H1 (cell line): ENCODE data around the gene RIF1. TPM values are rescaled to one million over a fixed set of nuclear protein-coding genes. Genes with fewer than 3 reads are reported as not detected.

Experiments used
- CREB1 ChIP-seq: IDR thresholded peaks from 2 replicates; pipeline ENCODE4 v1.6.1; 2012; ENCODE audit warnings: inconsistent platforms
- HDAC6 ChIP-seq: IDR thresholded peaks from one replicate; pipeline ENCODE4 v1.7.1; 2012; ENCODE audit warnings: low read depth, mild to moderate bottlenecking, inconsistent platforms, low read length, moderate library complexity
- SAP30 ChIP-seq: fragments of 300-600 bp; sonication (generic); IDR thresholded peaks from 2 replicates; pipeline ENCODE4 v1.7.1; 2012; ENCODE audit warnings: low read length, moderate library complexity, mild to moderate bottlenecking, inconsistent platforms; ENCODE audit not compliant: insufficient read depth, insufficient replicate concordance
- SIRT6 ChIP-seq: IDR thresholded peaks from one replicate; pipeline ENCODE4 v1.7.1; 2012; ENCODE audit warnings: low read length, inconsistent platforms
- SP2 ChIP-seq: IDR thresholded peaks from 2 replicates; pipeline ENCODE4 v1.6.1; 2012; ENCODE audit warnings: mild to moderate bottlenecking, low read length, inconsistent platforms
- TCF12 ChIP-seq: IDR thresholded peaks from 2 replicates; pipeline ENCODE4 v1.6.1; 2011; ENCODE audit warnings: low read depth, mild to moderate bottlenecking, low read length
- YY1 ChIP-seq: IDR thresholded peaks from 2 replicates; pipeline ENCODE4 v1.6.1; 2011; ENCODE audit warnings: low read depth, mild to moderate bottlenecking, low read length
- polyA plus RNA-seq, 7 experiments: library from polyadenylated mRNA; depleted of rRNA in 3 of 7; stranded (reverse) in 5 of 7; unstranded in 2 of 7; fragments of >200 nt in 5 of 7; fragments of 200-250 nt in 2 of 7; gene quantifications; 1 replicate in 5 of 7; 2 replicates in 1 of 7; 4 replicates in 1 of 7; pipeline versions ENCODE4 v1.2.1 to v1.2.3, GENCODE V29; 2011 to 2013; ENCODE audit warnings: missing spikeins in 2 of 7, mixed read lengths in 2 of 7
- total RNA-seq: library from RNA; stranded (reverse); fragmentation: NEBNext Ultra II Directional; extraction: Animal tissue kit (Norgen Biotek cat#: 25700); gene quantifications from 2 replicates; pipeline ENCODE4 v1.2.1, GENCODE V29; 2021

RIF1 gene
- total and polyA plus RNA-seq, 2 of the 8 experiments (the other 6 are each of a cell fraction or from before 2014, with no cell fraction given) = 9.5 to 104 TPM

DNA sequence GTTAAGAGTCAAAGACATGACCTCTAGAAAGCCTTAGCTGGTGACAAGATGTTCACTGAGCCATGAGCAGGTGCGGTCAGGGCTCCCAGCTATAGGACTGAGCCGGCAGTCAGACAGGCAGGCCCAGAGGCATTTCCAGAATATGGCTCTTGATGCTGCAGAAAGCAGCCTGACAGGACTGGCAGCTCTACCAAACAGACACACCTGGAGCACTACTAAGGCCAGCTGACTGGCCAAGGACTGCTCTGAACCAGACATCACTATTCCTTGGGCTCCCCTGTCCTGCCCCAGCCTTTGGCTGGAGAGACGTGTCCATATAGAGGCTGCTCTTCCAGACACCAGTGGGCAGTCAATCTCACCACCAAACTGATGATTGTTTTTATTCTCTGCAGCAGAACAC is 98.8 kb downstream of the RIF1 start (continued):
- TF ChIP-seq SP2 = no peak
- TF ChIP-seq CREB1 = no peak
- no peak for TF ChIP-seq SIRT6
- TF ChIP-seq YY1 = no peak
- TF ChIP-seq TCF12 = no peak
- TF ChIP-seq HDAC6 = no peak
- TF ChIP-seq SAP30 = no peak
- TF ChIP-seq, all 59 proteins: peak for 0
